GM10248 (cell line): ENCODE results near the gene PLOD3.

Experiments used
- CTCF ChIA-PET: fragments of 300-600 bp; sonication (Branson Sonifier 250); formaldehyde crosslinking; extraction: SDS; loops from one replicate; lab custom pipeline; 2021; ENCODE audit warnings: antibody characterized with exemption; lab: Yijun Ruan, JAX
- POLR2A ChIA-PET: fragments of 350-650 bp; sonication (Branson Sonifier 250); formaldehyde crosslinking; extraction: SDS; loops from one replicate; lab custom pipeline; 2020; ENCODE audit warnings: antibody characterized with exemption; lab: Yijun Ruan, JAX
- DNase-seq: peaks from one replicate; pipeline ENCODE4 v3.0.0; 2012; ENCODE audit errors: extremely low spot score
- TF ChIP-seq, protein P1 (sequence below): IDR thresholded peaks from 2 replicates; pipeline ENCODE4 v1.5.1; 2012; ENCODE audit warnings: mild to moderate bottlenecking, low read depth; ENCODE audit errors: extremely low read depth, missing control alignments, control extremely low read depth

PLOD3 gene

GRCh38 chr7:101235050-101235449 lies 17.7 kb upstream of the PLOD3 start:
- ChIA-PET POLR2A (interaction anchor here (0.6 kb wide), 1 partner anchor 14 kb away, joined by 4 read pairs; no protein-coding TSS in a partner anchor), CTCF (interaction anchor here (1.7 to 3.7 kb wide), 3 partner anchors 9 to 48 kb away, joined by 4 to 21 read pairs (median 7); partner anchors contain the start of gene FIS1)
- TF ChIP-seq, protein P1, sequence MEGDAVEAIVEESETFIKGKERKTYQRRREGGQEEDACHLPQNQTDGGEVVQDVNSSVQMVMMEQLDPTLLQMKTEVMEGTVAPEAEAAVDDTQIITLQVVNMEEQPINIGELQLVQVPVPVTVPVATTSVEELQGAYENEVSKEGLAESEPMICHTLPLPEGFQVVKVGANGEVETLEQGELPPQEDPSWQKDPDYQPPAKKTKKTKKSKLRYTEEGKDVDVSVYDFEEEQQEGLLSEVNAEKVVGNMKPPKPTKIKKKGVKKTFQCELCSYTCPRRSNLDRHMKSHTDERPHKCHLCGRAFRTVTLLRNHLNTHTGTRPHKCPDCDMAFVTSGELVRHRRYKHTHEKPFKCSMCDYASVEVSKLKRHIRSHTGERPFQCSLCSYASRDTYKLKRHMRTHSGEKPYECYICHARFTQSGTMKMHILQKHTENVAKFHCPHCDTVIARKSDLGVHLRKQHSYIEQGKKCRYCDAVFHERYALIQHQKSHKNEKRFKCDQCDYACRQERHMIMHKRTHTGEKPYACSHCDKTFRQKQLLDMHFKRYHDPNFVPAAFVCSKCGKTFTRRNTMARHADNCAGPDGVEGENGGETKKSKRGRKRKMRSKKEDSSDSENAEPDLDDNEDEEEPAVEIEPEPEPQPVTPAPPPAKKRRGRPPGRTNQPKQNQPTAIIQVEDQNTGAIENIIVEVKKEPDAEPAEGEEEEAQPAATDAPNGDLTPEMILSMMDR: peak; percentile 24
- DNase-seq: no peak

DNA sequence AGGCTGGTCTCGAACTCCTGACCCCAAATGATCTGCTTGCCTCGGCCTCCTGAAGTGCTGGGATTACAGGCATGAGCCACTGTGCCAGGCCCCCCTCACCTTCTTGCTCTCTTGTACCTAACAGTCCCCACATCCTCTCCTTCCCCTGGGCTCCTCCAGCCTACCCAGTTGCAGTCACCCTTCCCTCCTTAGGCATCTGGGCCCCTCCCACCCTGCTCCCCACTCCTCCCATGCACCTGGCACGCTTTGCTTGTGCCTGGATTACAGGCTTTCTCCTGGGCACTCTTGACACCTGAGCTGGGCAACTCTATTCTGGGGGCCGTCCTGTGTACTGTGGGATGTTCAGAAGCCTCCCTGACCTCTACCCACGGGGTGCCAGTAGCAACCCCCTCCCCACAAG lies 17.3 kb upstream of the PLOD3 start:
- ChIA-PET CTCF (interaction anchor here (1.7 to 3.7 kb wide), 3 partner anchors 9 to 48 kb away, joined by 4 to 21 read pairs (median 7); partner anchors contain the start of gene FIS1), POLR2A (no interaction called here)
- TF ChIP-seq, protein P1: no peak
- DNase-seq: no peak

DNA sequence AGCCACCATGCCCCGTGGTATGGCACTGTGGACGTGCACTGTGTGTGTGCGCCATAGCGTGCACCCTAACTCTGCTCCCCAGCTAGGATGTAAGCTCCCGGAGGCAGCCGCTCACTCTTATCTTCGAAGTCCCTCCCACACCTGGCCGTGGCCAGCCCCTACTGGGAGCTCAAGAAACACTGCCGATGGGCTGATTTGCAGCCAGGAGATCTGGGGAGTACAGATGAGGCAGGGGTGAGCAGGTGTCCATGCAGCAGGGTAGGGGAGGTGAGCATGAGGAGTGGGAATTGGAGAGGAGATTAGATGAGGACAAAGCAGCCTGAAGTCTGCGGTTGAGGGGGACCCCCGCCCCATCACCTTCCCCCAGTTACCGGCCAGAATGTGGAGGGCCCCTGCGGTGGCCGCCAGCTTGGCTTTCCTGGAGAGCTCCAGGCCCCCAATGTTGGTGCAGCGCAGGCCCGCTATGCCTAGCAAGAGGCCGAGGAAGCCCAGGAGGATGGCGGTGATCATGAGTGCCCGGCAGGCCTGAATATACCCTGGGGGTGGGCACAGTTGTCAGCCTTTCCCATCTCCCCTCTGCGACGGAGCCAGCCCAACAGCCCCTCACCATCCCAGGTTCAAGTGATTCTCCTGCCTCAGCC lies 16.6 kb upstream of the PLOD3 start:
- DNase-seq: no peak
- POLR2A ChIA-PET: no interaction called here
- CTCF ChIA-PET: interaction anchor here (2.3 to 3.7 kb wide), 2 partner anchors 10 to 49 kb away, joined by 7 to 21 read pairs; partner anchors contain the start of gene FIS1
- TF ChIP-seq, protein P1: no peak

- TF ChIP-seq, protein P1: no peak
- ChIA-PET POLR2A (no interaction called here), CTCF (interaction anchor here (1.0 kb wide), 1 partner anchor 12 kb away, joined by 3 read pairs; no protein-coding TSS in a partner anchor)
- DNase-seq: no peak
These were observed 14.9 kb upstream of the PLOD3 start for GRCh38 chr7:101232141-101232850.

DNA sequence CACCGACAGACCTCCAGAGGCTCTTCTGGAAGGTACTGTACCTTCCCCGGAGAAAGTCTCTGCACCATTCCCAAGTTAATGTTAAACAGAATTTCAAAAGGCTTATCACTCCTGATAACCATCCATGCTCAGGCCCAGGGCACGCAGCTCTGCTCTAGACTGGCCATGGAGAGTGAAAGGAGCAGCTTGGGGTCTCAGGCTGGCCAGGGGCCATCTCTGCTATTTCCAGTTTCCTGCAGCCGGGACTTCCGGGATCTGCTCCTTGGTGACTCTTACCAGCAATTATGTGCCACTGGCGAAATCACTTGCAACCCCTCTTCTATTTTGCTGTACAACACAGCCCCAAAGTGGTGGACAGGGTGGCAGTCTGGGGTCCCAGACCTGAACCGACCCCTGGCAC lies 14.3 kb upstream of the PLOD3 start:
- no peak for DNase-seq
- CTCF ChIA-PET: interaction anchor here (1.0 to 7.0 kb wide), 2 partner anchors 12 to 13 kb away, joined by 3 to 49 read pairs; partner anchors contain the start of gene FIS1
- POLR2A ChIA-PET: no interaction called here
- TF ChIP-seq, protein P1: no peak

DNA sequence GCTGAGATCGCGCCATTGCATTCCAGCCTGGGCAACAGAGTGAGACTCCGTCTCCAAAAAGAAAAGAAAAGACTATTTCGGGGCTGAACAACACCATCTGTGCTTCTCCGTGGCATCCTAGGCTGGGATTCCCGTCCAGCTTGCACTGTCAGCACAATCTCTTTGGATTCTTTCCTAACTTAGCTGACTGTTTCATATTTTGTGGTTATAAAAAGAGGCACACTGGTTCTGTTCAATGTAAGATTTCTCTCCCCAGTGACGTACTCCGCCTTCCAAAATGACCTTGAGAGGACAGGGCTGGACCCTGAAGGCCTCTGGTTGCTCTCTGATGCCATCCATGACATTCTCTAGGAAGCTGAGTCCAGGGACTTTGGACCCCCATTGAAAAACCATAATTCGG lies 9.3 kb upstream of the PLOD3 start:
- ChIA-PET CTCF (interaction anchor here (0.8 to 7.0 kb wide), 6 partner anchors 9 to 69 kb away, joined by 3 to 49 read pairs (median 3); partner anchors contain the start of genes FIS1, PLOD3 and ZNHIT1), POLR2A (interaction anchor here (0.7 kb wide), 1 partner anchor 9 kb away, joined by 3 read pairs; the partner anchor contains the start of genes PLOD3 and ZNHIT1)
- TF ChIP-seq, protein P1: no peak

More for the DNA sequence above, 9.3 kb upstream of the PLOD3 start:
- no peak for DNase-seq
